ENCODE results near the gene KIF5C. TPM values are rescaled to one million over a fixed set of nuclear protein-coding genes. Genes with fewer than 3 reads are reported as not detected.
A peak's percentile ranks its signal among the peaks of the same experiment; 100 is the strongest.

Gene KIF5C
- total RNA-seq, 4 donors from 2014 or later, result 1.2 to 7.4 (median 1.9) TPM

- peak; percentile 70 to 93 (median 76) for DNase-seq
- H3K36me3 ChIP-seq, result no peaks in the 10 kb centered on the region
- H3K27me3 ChIP-seq, result no peaks in the 10 kb centered on the region
- no peaks in the 10 kb centered on the region for H3K4me1 ChIP-seq
- no peak overlapping the region for H3K4me3 ChIP-seq
- TF ChIP-seq, protein P1, sequence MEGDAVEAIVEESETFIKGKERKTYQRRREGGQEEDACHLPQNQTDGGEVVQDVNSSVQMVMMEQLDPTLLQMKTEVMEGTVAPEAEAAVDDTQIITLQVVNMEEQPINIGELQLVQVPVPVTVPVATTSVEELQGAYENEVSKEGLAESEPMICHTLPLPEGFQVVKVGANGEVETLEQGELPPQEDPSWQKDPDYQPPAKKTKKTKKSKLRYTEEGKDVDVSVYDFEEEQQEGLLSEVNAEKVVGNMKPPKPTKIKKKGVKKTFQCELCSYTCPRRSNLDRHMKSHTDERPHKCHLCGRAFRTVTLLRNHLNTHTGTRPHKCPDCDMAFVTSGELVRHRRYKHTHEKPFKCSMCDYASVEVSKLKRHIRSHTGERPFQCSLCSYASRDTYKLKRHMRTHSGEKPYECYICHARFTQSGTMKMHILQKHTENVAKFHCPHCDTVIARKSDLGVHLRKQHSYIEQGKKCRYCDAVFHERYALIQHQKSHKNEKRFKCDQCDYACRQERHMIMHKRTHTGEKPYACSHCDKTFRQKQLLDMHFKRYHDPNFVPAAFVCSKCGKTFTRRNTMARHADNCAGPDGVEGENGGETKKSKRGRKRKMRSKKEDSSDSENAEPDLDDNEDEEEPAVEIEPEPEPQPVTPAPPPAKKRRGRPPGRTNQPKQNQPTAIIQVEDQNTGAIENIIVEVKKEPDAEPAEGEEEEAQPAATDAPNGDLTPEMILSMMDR (IDR thresholded peaks at IDR 0.05), result peak; percentile 47 to 90 (median 81)
- no peak for TF ChIP-seq POLR2A (IDR thresholded peaks at IDR 0.05)
- no peaks in the 10 kb centered on the region for H3K9me3 ChIP-seq
- no peak overlapping the region for H3K27ac ChIP-seq
Observed at GRCh38 chr2:149017116-149017985, 142.3 kb downstream of the KIF5C start.

DNA sequence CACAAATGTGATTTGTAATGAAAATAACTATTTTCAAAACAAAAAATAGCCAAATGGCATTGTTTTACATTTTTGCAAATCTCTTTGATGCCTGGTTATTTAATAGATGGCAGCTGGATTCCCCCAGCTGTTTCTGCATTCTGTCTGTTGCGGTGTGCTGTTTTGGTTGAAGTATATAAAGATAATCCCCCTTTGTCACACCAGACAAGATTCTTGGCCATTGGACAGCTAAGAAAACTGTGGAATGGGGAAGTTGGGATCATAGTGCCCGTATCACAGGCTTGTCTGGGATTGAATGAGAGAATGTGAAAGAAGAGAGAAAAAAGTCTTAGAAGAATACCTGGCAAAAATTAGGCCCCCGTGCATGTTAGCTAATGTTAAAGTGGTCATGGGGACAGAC lies 144.0 kb downstream of the KIF5C start:
- Histone ChIP-seq H3K4me1 (no peaks in the 10 kb centered on the region), H3K36me3 (no peaks in the 10 kb centered on the region), H3K9me3 (no peaks in the 10 kb centered on the region), H3K27ac (no peak overlapping the region), H3K27me3 (no peaks in the 10 kb centered on the region), H3K4me3 (no peak overlapping the region)
- DNase-seq, result no peak
- no peak for TF ChIP-seq POLR2A (IDR thresholded peaks at IDR 0.05)
- TF ChIP-seq, protein P1 (IDR thresholded peaks at IDR 0.05), result no peak

DNA sequence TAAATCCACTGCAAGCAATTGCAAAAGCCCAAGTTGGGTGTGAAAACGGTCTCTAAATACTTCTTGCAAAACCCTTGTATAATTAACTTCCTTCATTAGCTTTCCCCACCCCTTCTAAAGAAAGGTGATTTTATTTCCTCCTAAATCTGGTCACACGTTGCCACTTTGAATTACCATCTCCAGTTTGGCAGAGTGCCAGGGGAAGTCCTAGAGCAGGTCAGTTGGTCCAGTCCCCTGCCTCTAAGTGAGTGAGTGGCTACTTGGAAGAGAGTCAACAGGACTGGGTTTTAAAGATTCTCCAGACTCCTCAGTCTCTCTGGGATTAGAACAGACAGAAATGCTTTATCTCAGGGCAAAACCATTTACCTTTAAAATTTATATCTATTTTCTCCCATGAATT lies 144.7 kb downstream of the KIF5C start:
- Histone ChIP-seq H3K27me3 (no peaks in the 10 kb centered on the region), H3K9me3 (no peaks in the 10 kb centered on the region), H3K36me3 (no peaks in the 10 kb centered on the region), H3K27ac (no peak overlapping the region), H3K4me1 (no peaks in the 10 kb centered on the region), H3K4me3 (no peak overlapping the region)
- no peak for DNase-seq
- no peak for TF ChIP-seq POLR2A (IDR thresholded peaks at IDR 0.05)
- TF ChIP-seq, protein P1 (IDR thresholded peaks at IDR 0.05), result no peak

- peak overlapping the region in 2 of 4 donors; percentile 37 to 50 for H3K27ac ChIP-seq
- DNase-seq, result no peak
- H3K9me3 ChIP-seq, result no peaks in the 10 kb centered on the region
- no peak for TF ChIP-seq POLR2A (IDR thresholded peaks at IDR 0.05)
- TF ChIP-seq, protein P1 (IDR thresholded peaks at IDR 0.05), result no peak
- H3K4me1 ChIP-seq, result no peaks in the 10 kb centered on the region
- no peaks in the 10 kb centered on the region for H3K36me3 ChIP-seq
- H3K27me3 ChIP-seq, result no peaks in the 10 kb centered on the region
- H3K4me3 ChIP-seq, result no peak overlapping the region
Observed at GRCh38 chr2:149020432-149020851, 145.4 kb downstream of the KIF5C start.

GRCh38 chr2:149021271-149021719 lies 146.3 kb downstream of the KIF5C start:
- H3K27ac ChIP-seq, result peak overlapping the region in 2 of 4 donors; percentile 46 to 57
- peak in 1 of 3 donors; percentile 23 for DNase-seq
- no peaks in the 10 kb centered on the region for H3K36me3 ChIP-seq
- H3K4me1 ChIP-seq, result no peaks in the 10 kb centered on the region
- H3K27me3 ChIP-seq, result no peaks in the 10 kb centered on the region
- no peaks in the 10 kb centered on the region for H3K9me3 ChIP-seq
- no peak overlapping the region for H3K4me3 ChIP-seq
- TF ChIP-seq, protein P1 (IDR thresholded peaks at IDR 0.05), result no peak
- no peak for TF ChIP-seq POLR2A (IDR thresholded peaks at IDR 0.05)

All from Peyer's patch (tissue), 4 donors.